Gastrocnemius medialis (tissue), 4 donors: ENCODE measurements around the gene TIGD3. TPM values are rescaled to one million over a fixed set of nuclear protein-coding genes. Genes with fewer than 3 reads are reported as not detected.

Experiments used
- ATAC-seq, 2 donors: fragments of 150-250 bp; one replicate each; pipeline ENCODE4 v1.9.1; 2016
- DNase-seq, 2 donors: peaks; one replicate each; pipeline ENCODE4 v3.0.0-alpha.2; 2019
- H3K27ac ChIP-seq, 4 donors: fragments of 200-600 bp; sonication (generic); 1 replicate in 1 of 4; 2 replicates in 3 of 4; pipeline ENCODE4 v1.5.1; 2016 to 2018; ENCODE audit warnings: mild to moderate bottlenecking in 2 of 4, moderate library complexity in 1 of 4
- H3K27me3 ChIP-seq, 3 donors: fragments of 200-600 bp; sonication (generic) in 2 of 3; 1 replicate in 1 of 3; 2 replicates in 2 of 3; pipeline versions ENCODE4 v1.5.1 to v1.6.0; 2016 to 2019; ENCODE audit warnings: mild to moderate bottlenecking in 1 of 3, moderate library complexity in 1 of 3
- H3K36me3 ChIP-seq, 2 donors: fragments of 200-600 bp; sonication (generic) in 1 of 2; one replicate each; pipeline ENCODE4 v1.5.1; 2017 to 2018
- H3K4me1 ChIP-seq, 2 donors: fragments of 200-600 bp; sonication (generic) in 1 of 2; one replicate each; pipeline ENCODE4 v1.5.1; 2016 to 2017; ENCODE audit warnings: mild to moderate bottlenecking in 2 of 2
- H3K4me3 ChIP-seq, 4 donors: fragments of 200-600 bp; sonication (generic) in 3 of 4; 1 replicate in 1 of 4; 2 replicates in 3 of 4; pipeline ENCODE4 v1.5.1; 2016 to 2019; ENCODE audit warnings: mild to moderate bottlenecking in 2 of 4
- H3K9me3 ChIP-seq, 3 donors: fragments of 200-600 bp; sonication (generic) in 2 of 3; 1 replicate in 1 of 3; 2 replicates in 2 of 3; pipeline ENCODE4 v1.5.1; 2016 to 2019
- CTCF ChIP-seq, 5 experiments: fragments of 450-650 bp in 3 of 5; fragments of 200-600 bp in 2 of 5; sonication (generic) in 2 of 5; IDR thresholded peaks in 4 of 5; conservative IDR thresholded peaks in 1 of 5; 1 replicate in 4 of 5; 2 replicates in 1 of 5; pipeline ENCODE4 v1.5.1; 2016 to 2019; ENCODE audit warnings: antibody characterized with exemption in 5 of 5, mild to moderate bottlenecking in 3 of 5, moderate library complexity in 3 of 5
- POLR2A ChIP-seq, 2 donors: fragments of 450-650 bp; IDR thresholded peaks; one replicate each; pipeline ENCODE4 v1.6.1; 2017; ENCODE audit warnings: antibody characterized with exemption in 2 of 2, mild to moderate bottlenecking in 2 of 2, moderate library complexity in 2 of 2
- in situ Hi-C, 4 donors: fragments of 200-750 bp; cut with MboI; loops; one replicate each; pipeline versions ENCODE4 v1.15.0 to v1.8.0; 2017; ENCODE audit warnings: low sequenced_read_pairs in 4 of 4
- intact Hi-C: fragments of 100-400 bp; cut with DNase I; formaldehyde crosslinking; loops from one replicate; pipeline ENCODE4 v1.15.1; 2023; ENCODE audit warnings: low total_unique reads
- total RNA-seq, 4 donors: library from RNA; depleted of rRNA; stranded (reverse); fragments of >200 nt; gene quantifications; one replicate each; pipeline versions ENCODE4 v1.1.0 to v1.2.3, GENCODE V29; 2016

TIGD3 gene
- total RNA-seq, 4 donors from 2014 or later: 0.16 to 0.71 (median 0.48) TPM

- no peak for TF ChIP-seq POLR2A (IDR thresholded peaks at IDR 0.05)
- TF ChIP-seq CTCF (IDR thresholded peaks at IDR 0.05 in 4 of 5, conservative IDR thresholded peaks at IDR 0.05 in 1 of 5): no peak
- H3K27ac ChIP-seq: no peak overlapping the region
- H3K36me3 ChIP-seq: peaks cover 0 to 14% of the 10 kb centered on the region in 2 donors
- H3K4me1 ChIP-seq: peaks cover 9% of the 10 kb centered on the region in 2 donors
- H3K4me3 ChIP-seq: no peak overlapping the region
- DNase-seq: no peak
- in situ Hi-C loops: no loop called here
- no peak for ATAC-seq
- intact Hi-C loops: no loop called here
- no peaks in the 10 kb centered on the region for H3K9me3 ChIP-seq
- no peaks in the 10 kb centered on the region for H3K27me3 ChIP-seq
These were observed 30.7 kb upstream of the TIGD3 start for GRCh38 chr11:65323813-65324212.

GRCh38 chr11:65325435-65325834, 29.1 kb upstream of the TIGD3 start:
- TF ChIP-seq POLR2A (IDR thresholded peaks at IDR 0.05) (no peak), CTCF (IDR thresholded peaks at IDR 0.05 in 4 of 5, conservative IDR thresholded peaks at IDR 0.05 in 1 of 5) (no peak)
- Histone ChIP-seq H3K4me1 (peaks cover 8 to 9% of the 10 kb centered on the region in 2 donors), H3K36me3 (peaks cover 0 to 14% of the 10 kb centered on the region in 2 donors), H3K27ac (no peak overlapping the region), H3K27me3 (no peaks in the 10 kb centered on the region), H3K4me3 (no peak overlapping the region), H3K9me3 (no peaks in the 10 kb centered on the region)
- intact Hi-C loops: no loop called here
- ATAC-seq (no peak), DNase-seq (no peak)
- in situ Hi-C loops: loop anchor here in 3 of 4 donors (5.0 kb wide), 1 partner anchor 53 kb away; no protein-coding TSS in a partner anchor

GRCh38 chr11:65327021-65327420, 27.5 kb upstream of the TIGD3 start:
- in situ Hi-C loops: loop anchor here in 3 of 4 donors (5.0 kb wide), 1 partner anchor 55 kb away; no protein-coding TSS in a partner anchor
- Histone ChIP-seq H3K9me3 (no peaks in the 10 kb centered on the region), H3K36me3 (no peaks in the 10 kb centered on the region), H3K4me1 (peaks cover 3 to 6% of the 10 kb centered on the region in 2 donors), H3K27me3 (no peaks in the 10 kb centered on the region), H3K4me3 (no peak overlapping the region), H3K27ac (no peak overlapping the region)
- no peak for DNase-seq
- intact Hi-C loops: no loop called here
- no peak for ATAC-seq
- TF ChIP-seq CTCF (IDR thresholded peaks at IDR 0.05 in 4 of 5, conservative IDR thresholded peaks at IDR 0.05 in 1 of 5): no peak
- TF ChIP-seq POLR2A (IDR thresholded peaks at IDR 0.05): no peak

- in situ Hi-C loops (loop anchor here in 3 of 4 donors (5.0 kb wide), 1 partner anchor 57 kb away; no protein-coding TSS in a partner anchor), intact Hi-C loops (no loop called here)
- TF ChIP-seq CTCF (IDR thresholded peaks at IDR 0.05 in 4 of 5, conservative IDR thresholded peaks at IDR 0.05 in 1 of 5) (no peak), POLR2A (IDR thresholded peaks at IDR 0.05) (no peak)
- Histone ChIP-seq H3K4me3 (no peak overlapping the region), H3K4me1 (peaks cover 2 to 5% of the 10 kb centered on the region in 2 donors), H3K27me3 (no peaks in the 10 kb centered on the region), H3K36me3 (no peaks in the 10 kb centered on the region), H3K9me3 (no peaks in the 10 kb centered on the region), H3K27ac (peak overlapping the region in 2 of 4 donors; percentile 35 to 45)
- DNase-seq: no peak
- no peak for ATAC-seq
These were observed 25.1 kb upstream of the TIGD3 start for GRCh38 chr11:65329478-65329877.
